Endothelial cell of umbilical vein (primary cell): ENCODE measurements around the gene FUT4. TPM values are rescaled to one million over a fixed set of nuclear protein-coding genes. Genes with fewer than 3 reads are reported as not detected.

Experiments
- BruUV-seq: library from RNA; stranded (reverse); fragments of 400-500 nt; replicated peaks from 2 replicates; lab custom pipeline; 2021; lab: Mats Ljungman, UMichigan
- CTCF ChIA-PET: fragments of 300-600, 350-600 bp; sonication (Branson Sonifier 250); formaldehyde crosslinking; loops from one replicate; lab custom pipeline; 2021; ENCODE audit warnings: antibody characterized with exemption, inconsistent platforms; lab: Charles Lee
- POLR2A ChIA-PET: fragments of 300-600, 350-600 bp; sonication (Branson Sonifier 250); formaldehyde crosslinking; loops from one replicate; lab custom pipeline; 2021; ENCODE audit warnings: antibody characterized with exemption, inconsistent platforms; lab: Charles Lee
- DNase-seq: peaks from one replicate; pipeline ENCODE4 v3.0.0-alpha.2; 2011; ENCODE audit warnings: low read depth, low spot score
- FAIRE-seq: peaks from 2 replicates; lab custom pipeline; 2011; peaks lifted over from hg19 to GRCh38; lab: Jason Lieb, UNC
- H2AFZ ChIP-seq: 2 replicates; pipeline ENCODE4 v1.6.0; 2012; ENCODE audit warnings: low read depth, low read length, control low read depth, inconsistent platforms
- H3K27ac ChIP-seq: 2 replicates; pipeline ENCODE4 v1.5.1; 2011; ENCODE audit warnings: low read depth, mild to moderate bottlenecking, control low read depth, low read length, moderate library complexity; ENCODE audit not compliant: insufficient read depth
- H3K27me3 ChIP-seq, 2 experiments: 2 replicates each; pipeline versions ENCODE4 v1.6.0 to v1.6.1; 2011; ENCODE audit warnings: low read length in 2 of 2, mixed read lengths in 1 of 2; ENCODE audit not compliant: control insufficient read depth in 2 of 2, insufficient read depth in 2 of 2
- H3K36me3 ChIP-seq, 2 experiments: 2 replicates in 1 of 2; 3 replicates in 1 of 2; pipeline ENCODE4 v1.5.1; 2011; ENCODE audit warnings: low read length in 2 of 2, mild to moderate bottlenecking in 1 of 2, moderate library complexity in 1 of 2; ENCODE audit not compliant: control insufficient read depth in 2 of 2, insufficient read depth in 2 of 2; ENCODE audit errors: extremely low read depth in 1 of 2
- H3K4me1 ChIP-seq: 3 replicates; pipeline ENCODE4 v1.5.1; 2011; ENCODE audit warnings: mild to moderate bottlenecking, low read length; ENCODE audit not compliant: control insufficient read depth, insufficient read depth; ENCODE audit errors: extremely low read depth
- H3K4me2 ChIP-seq: 2 replicates; pipeline ENCODE4 v1.6.1; 2011; ENCODE audit warnings: low read length, control low read depth, mixed read lengths; ENCODE audit not compliant: insufficient read depth
- H3K4me3 ChIP-seq, 3 experiments: fragments of 200-600 bp in 1 of 3; sonication (generic), shearing (Covaris generic) in 1 of 3; replicated peaks in 1 of 3; 2 replicates each; pipeline ENCODE4 v1.5.1; 2011 to 2016; ENCODE audit warnings: control low read depth in 3 of 3, low read length in 3 of 3, mild to moderate bottlenecking in 2 of 3, inconsistent platforms in 1 of 3, low read depth in 1 of 3, moderate library complexity in 1 of 3; ENCODE audit not compliant: insufficient read depth in 1 of 3
- H3K79me2 ChIP-seq: 2 replicates; pipeline ENCODE4 v1.6.0; 2012; ENCODE audit warnings: low read length, inconsistent platforms; ENCODE audit not compliant: control insufficient read depth, insufficient read depth
- H3K9ac ChIP-seq: replicated peaks from 2 replicates; pipeline ENCODE3; 2011; ENCODE audit warnings: low read length, control low read depth; ENCODE audit not compliant: insufficient read depth; ENCODE audit errors: extremely low read depth
- H3K9me1 ChIP-seq: replicated peaks from 3 replicates; pipeline ENCODE4 v1.6.0; 2011; ENCODE audit warnings: mild to moderate bottlenecking, low read length; ENCODE audit not compliant: control insufficient read depth, insufficient read depth; ENCODE audit errors: extremely low read depth
- H3K9me3 ChIP-seq: replicated peaks from 2 replicates; pipeline ENCODE4 v1.5.1; 2012; ENCODE audit warnings: low read length, inconsistent platforms; ENCODE audit not compliant: control insufficient read depth, insufficient read depth
- H4K20me1 ChIP-seq: replicated peaks from 2 replicates; pipeline ENCODE3; 2011; ENCODE audit warnings: mild to moderate bottlenecking, low read length; ENCODE audit not compliant: control insufficient read depth, insufficient read depth; ENCODE audit errors: extremely low read depth
- CTCF ChIP-seq, 2 donors: IDR thresholded peaks; 1 replicate in 1 of 2; 2 replicates in 1 of 2; pipeline ENCODE4 v1.5.1; 2011; ENCODE audit warnings: low read length in 2 of 2, mild to moderate bottlenecking in 2 of 2, moderate library complexity in 2 of 2, control low read depth in 1 of 2, inconsistent platforms in 1 of 2, low read depth in 1 of 2; ENCODE audit not compliant: insufficient read depth in 1 of 2; ENCODE audit errors: extremely low read depth in 1 of 2
- EZH2 ChIP-seq: IDR thresholded peaks from 2 replicates; pipeline ENCODE4 v1.6.1; 2012; ENCODE audit warnings: borderline replicate concordance, low read depth, mild to moderate bottlenecking, moderate library complexity, low read length, inconsistent platforms; ENCODE audit not compliant: severe bottlenecking
- FOS ChIP-seq: IDR thresholded peaks from 2 replicates; pipeline ENCODE4 v1.6.1; 2011; ENCODE audit warnings: mild to moderate bottlenecking, low read length, moderate library complexity, borderline replicate concordance; ENCODE audit not compliant: insufficient read depth
- GATA2 ChIP-seq: IDR thresholded peaks from 2 replicates; pipeline ENCODE4 v1.7.0; 2011; ENCODE audit warnings: low read depth, mild to moderate bottlenecking, moderate library complexity, mixed read lengths, low read length; ENCODE audit not compliant: insufficient read length, insufficient read depth
- MAX ChIP-seq: IDR thresholded peaks from 2 replicates; pipeline ENCODE4 v1.6.1; 2011; ENCODE audit not compliant: insufficient read depth, insufficient read length
- MYC ChIP-seq: IDR thresholded peaks from one replicate; pipeline ENCODE4 v1.6.1; 2011; ENCODE audit warnings: mild to moderate bottlenecking, low read depth, low read length
- POLR2A ChIP-seq: IDR thresholded peaks from 2 replicates; pipeline ENCODE4 v1.6.1; 2012; ENCODE audit warnings: low read depth, mild to moderate bottlenecking, control low read depth, low read length
- POLR2AphosphoS5 ChIP-seq: IDR thresholded peaks from 2 replicates; pipeline ENCODE4 v1.6.1; 2012; ENCODE audit warnings: low read depth, mild to moderate bottlenecking, control low read depth, low read length, moderate library complexity; ENCODE audit not compliant: insufficient read depth
- dilution Hi-C: fragments of 300-500 bp; cut with MboI; formaldehyde crosslinking; loops from one replicate; pipeline ENCODE4 v1.15.0; 2019; ENCODE audit warnings: low sequenced_read_pairs; ENCODE audit not compliant: extremely low pct_ligation_motif_present
- intact Hi-C: fragments of 100-400 bp; cut with micrococcal nuclease; formaldehyde crosslinking; loops from one replicate; pipeline ENCODE4 v1.10.0; 2022
- polyA plus RNA-seq, 4 experiments: library from polyadenylated mRNA; depleted of rRNA in 3 of 4; stranded (reverse) in 3 of 4; unstranded in 1 of 4; fragments of >200 nt; gene quantifications; 2 replicates each; pipeline versions ENCODE4 v1.2.1 to v1.2.3, GENCODE V29; 2011 to 2012; ENCODE audit warnings: missing spikeins in 1 of 4
- total RNA-seq: library from RNA; stranded (reverse); gene quantifications from 2 replicates; pipeline ENCODE4 v1.2.3, GENCODE V29; 2021

The FUT4 gene
- total and polyA plus RNA-seq, 2 donors (not counting 3 experiments of a cell fraction or from before 2014, with no cell fraction given): 2.4 to 5.3 TPM

- Histone ChIP-seq H3K27ac (no peak overlapping the region), H3K27me3 (no peaks in the 10 kb centered on the region), H3K36me3 (no peaks in the 10 kb centered on the region), H3K9me1 (no peaks in the 10 kb centered on the region), H3K9me3 (no peaks in the 10 kb centered on the region), H3K4me3 (no peak overlapping the region), H2AFZ (no peak overlapping the region), H3K79me2 (no peaks in the 10 kb centered on the region), H3K4me2 (no peak overlapping the region), H3K9ac (no peak overlapping the region), H3K4me1 (peaks cover 12% of the 10 kb centered on the region), H4K20me1 (no peaks in the 10 kb centered on the region)
- intact Hi-C loops (no loop called here), dilution Hi-C loops (no loop called here)
- no TSS peak for BruUV-seq
- no peak for DNase-seq
- ChIA-PET CTCF (interaction anchor here (1.0 kb wide), 1 partner anchor 663 kb away, joined by 3 read pairs; no protein-coding TSS in a partner anchor), POLR2A (no interaction called here)
- TF ChIP-seq FOS (no peak), EZH2 (no peak), POLR2AphosphoS5 (no peak), CTCF (IDR thresholded peaks at IDR 0.05; ENCODE audit: extremely low read depth in 1 of 2, insufficient read depth in 1 of 2, low read depth in 1 of 2, low read length in 2 of 2) (no peak), MAX (no peak), MYC (no peak), POLR2A (no peak), GATA2 (no peak)
- no peak for FAIRE-seq
Observed at GRCh38 chr11:94558932-94559331, 15.2 kb downstream of the FUT4 start.
